ENCODE results near the gene SOAT1. TPM values are rescaled to one million over a fixed set of nuclear protein-coding genes. Genes with fewer than 3 reads are reported as not detected.
"Not testable (repeated sequence)": the region's sequence is repeated elsewhere in the genome, so short reads cannot be mapped to it uniquely, and the experiment has no call there.

The SOAT1 gene
- total and polyA plus RNA-seq, 11 donors: 2.0 to 34.8 (median 7.9) TPM

DNA sequence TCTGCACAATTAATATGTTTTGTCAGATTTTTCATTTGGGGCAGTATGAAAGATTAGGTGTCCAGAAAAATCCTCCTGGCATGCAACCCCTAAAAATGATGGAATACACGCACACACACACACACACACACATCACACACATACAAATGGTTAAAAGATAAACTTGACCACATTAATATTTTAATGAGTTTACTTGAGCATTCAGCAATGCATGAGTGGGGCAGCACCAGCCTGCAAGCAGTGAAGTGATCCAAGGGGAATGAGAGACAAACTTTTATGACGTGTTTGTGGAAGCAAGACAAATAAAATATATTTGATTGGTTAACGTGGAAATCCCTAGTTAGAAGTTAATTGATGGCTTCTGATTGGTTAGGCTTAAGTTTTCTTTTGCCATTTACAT is 29.1 kb upstream of the SOAT1 start:
- Histone ChIP-seq H3K36me3 (no peaks in the 10 kb centered on the region), H3K27me3 (no peaks in the 10 kb centered on the region), H3K9me3 (peaks cover 0 to 7% (median 0%) of the 10 kb centered on the region in 12 donors), H3K4me3 (no peak overlapping the region), H3K27ac (no peak overlapping the region), H3K4me1 (no peaks in the 10 kb centered on the region)
- WGBS, 4 donors: 78 to 85% (median 79%) methylated on average over 3 of the region's 3 CpGs
- no peak for DNase-seq
- TF ChIP-seq POLR2A (IDR thresholded peaks at IDR 0.05): no peak
- TF ChIP-seq, protein P1, sequence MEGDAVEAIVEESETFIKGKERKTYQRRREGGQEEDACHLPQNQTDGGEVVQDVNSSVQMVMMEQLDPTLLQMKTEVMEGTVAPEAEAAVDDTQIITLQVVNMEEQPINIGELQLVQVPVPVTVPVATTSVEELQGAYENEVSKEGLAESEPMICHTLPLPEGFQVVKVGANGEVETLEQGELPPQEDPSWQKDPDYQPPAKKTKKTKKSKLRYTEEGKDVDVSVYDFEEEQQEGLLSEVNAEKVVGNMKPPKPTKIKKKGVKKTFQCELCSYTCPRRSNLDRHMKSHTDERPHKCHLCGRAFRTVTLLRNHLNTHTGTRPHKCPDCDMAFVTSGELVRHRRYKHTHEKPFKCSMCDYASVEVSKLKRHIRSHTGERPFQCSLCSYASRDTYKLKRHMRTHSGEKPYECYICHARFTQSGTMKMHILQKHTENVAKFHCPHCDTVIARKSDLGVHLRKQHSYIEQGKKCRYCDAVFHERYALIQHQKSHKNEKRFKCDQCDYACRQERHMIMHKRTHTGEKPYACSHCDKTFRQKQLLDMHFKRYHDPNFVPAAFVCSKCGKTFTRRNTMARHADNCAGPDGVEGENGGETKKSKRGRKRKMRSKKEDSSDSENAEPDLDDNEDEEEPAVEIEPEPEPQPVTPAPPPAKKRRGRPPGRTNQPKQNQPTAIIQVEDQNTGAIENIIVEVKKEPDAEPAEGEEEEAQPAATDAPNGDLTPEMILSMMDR (IDR thresholded peaks at IDR 0.05): no peak
- ATAC-seq: no peak
- intact Hi-C loops (cut with DNase I): no loop called here

DNA sequence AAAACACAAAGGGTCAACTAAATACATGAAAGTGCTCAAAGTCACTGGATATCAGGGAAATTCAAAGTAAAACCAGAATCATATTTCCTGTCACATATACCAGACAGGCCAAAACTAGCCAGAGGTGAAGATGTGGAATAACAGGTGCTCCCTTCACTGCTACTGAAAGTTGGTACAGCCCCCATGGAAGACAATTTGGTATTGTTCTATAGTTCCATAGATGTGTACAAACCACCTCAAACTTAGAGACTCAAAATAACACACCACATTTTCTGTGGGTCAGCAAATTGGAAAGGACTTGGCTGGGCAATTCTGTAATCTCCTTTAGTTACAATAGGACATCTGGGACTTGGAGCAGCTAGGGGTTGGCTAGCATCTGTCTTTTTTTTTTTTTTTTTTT is 24.5 kb upstream of the SOAT1 start:
- no peak for DNase-seq
- H3K27me3 ChIP-seq: no peaks in the 10 kb centered on the region
- H3K9me3 ChIP-seq: peaks cover 0 to 7% (median 0%) of the 10 kb centered on the region in 12 donors
- TF ChIP-seq, protein P1 (IDR thresholded peaks at IDR 0.05): no peak
- no peak for TF ChIP-seq POLR2A (IDR thresholded peaks at IDR 0.05)
- H3K4me3 ChIP-seq: no peak overlapping the region
- H3K27ac ChIP-seq: no peak overlapping the region
- no peak for ATAC-seq
- H3K36me3 ChIP-seq: no peaks in the 10 kb centered on the region
- intact Hi-C loops (cut with DNase I): no loop called here
- no peaks in the 10 kb centered on the region for H3K4me1 ChIP-seq

DNA sequence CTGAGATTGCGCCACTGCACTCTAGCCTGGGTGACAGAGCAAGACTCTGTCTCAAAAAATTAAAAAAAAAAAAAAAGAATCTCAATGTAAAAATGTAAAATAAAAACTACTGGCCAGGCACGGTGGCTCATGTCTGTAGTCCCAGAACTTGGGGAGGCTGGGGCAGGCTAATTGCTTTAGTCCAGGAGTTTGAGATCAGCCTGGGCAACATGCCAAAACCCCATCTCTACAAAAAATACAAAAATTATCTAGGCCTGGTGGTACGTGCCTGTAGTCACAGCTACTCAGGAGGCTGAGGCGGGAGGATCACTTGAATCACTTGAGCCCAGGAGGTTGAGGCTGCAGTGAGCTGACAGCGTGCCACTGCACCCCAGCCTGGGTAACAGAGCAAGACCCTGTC is 19.2 kb upstream of the SOAT1 start:
- ATAC-seq; H3K4me1 ChIP-seq; H3K27me3 ChIP-seq; DNase-seq; intact Hi-C loops (cut with DNase I); H3K27ac ChIP-seq; H3K4me3 ChIP-seq; H3K36me3 ChIP-seq: not testable (repeated sequence)
- 77 to 89% (median 83%) methylated on average over 5 of the region's 5 CpGs for whole genome bisulfite sequencing, 4 donors
- H3K9me3 ChIP-seq: peaks cover 0 to 10% (median 5%) of the 10 kb centered on the region in 12 donors

DNA sequence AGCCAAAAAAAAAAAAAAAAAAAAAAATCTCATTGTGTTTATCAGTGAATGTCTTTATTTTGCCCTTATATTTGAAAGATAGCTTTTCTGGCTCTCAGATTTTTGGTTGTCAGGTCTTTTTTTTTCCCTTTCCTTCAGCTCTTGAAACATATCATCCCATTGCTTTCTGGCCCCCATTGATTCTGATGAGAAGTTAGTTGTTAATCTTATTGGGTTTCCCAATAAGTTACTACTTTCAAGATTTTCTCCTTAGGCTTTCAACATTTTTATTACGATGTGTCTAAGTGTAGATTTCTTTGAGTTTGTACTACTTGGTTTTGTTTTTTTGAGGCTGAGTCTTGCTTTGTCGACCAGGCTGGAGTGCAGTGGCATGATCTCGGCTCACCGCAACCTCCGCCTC is 14.7 kb upstream of the SOAT1 start:
- Histone ChIP-seq H3K27me3 (no peaks in the 10 kb centered on the region), H3K9me3 (peaks cover 0 to 13% (median 7%) of the 10 kb centered on the region in 12 donors), H3K4me3 (no peak overlapping the region), H3K36me3 (no peaks in the 10 kb centered on the region), H3K27ac (no peak overlapping the region), H3K4me1 (no peaks in the 10 kb centered on the region)
- ATAC-seq (no peak), DNase-seq (no peak)
- TF ChIP-seq, protein P1 (IDR thresholded peaks at IDR 0.05): no peak
- no peak for TF ChIP-seq POLR2A (IDR thresholded peaks at IDR 0.05)
- WGBS, 4 donors: 94 to 99% (median 96%) methylated on average over 5 of the region's 5 CpGs
- intact Hi-C loops (cut with DNase I): no loop called here

DNA sequence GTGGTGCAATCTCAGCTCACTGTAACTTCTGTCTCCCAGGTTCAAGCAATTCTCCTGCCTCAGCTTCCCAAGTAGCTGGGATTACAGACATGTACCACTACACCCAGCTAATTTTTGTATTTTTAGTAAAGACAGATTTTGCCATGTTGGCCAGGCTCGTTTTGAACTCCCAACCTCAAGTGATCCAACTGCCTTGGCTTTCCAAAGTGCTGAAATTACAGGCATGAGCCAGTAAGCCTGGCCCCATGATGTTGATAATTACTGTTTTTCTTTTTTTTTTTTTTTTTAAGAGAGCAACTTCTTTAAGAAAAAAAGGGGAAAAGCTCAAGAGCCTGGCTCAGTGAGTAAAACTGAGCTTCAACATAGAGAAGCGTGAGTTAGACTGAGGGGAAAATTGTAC is 9.6 kb upstream of the SOAT1 start:
- Histone ChIP-seq H3K9me3 (peaks cover 0 to 8% (median 5%) of the 10 kb centered on the region in 12 donors), H3K27me3 (no peaks in the 10 kb centered on the region), H3K4me3 (no peak overlapping the region), H3K36me3 (no peaks in the 10 kb centered on the region), H3K4me1 (no peaks in the 10 kb centered on the region), H3K27ac (no peak overlapping the region)
- no peak for TF ChIP-seq POLR2A (IDR thresholded peaks at IDR 0.05)
- TF ChIP-seq, protein P1 (IDR thresholded peaks at IDR 0.05): no peak
- ATAC-seq (no peak), DNase-seq (no peak)
- intact Hi-C loops (cut with DNase I): no loop called here
- 73 to 85% (median 74%) methylated on average over 2 of the region's 2 CpGs for WGBS, 4 donors

Data from heart left ventricle (tissue), 16 donors.